ENCODE data around the gene CD81. TPM values are rescaled to one million over a fixed set of nuclear protein-coding genes. Genes with fewer than 3 reads are reported as not detected.

CD81 gene
- total and polyA plus RNA-seq, 10 of the 15 experiments (the other 5 are each of a cell fraction or from before 2014, with no cell fraction given), result 2.0 to 145 (median 57.2) TPM

DNA sequence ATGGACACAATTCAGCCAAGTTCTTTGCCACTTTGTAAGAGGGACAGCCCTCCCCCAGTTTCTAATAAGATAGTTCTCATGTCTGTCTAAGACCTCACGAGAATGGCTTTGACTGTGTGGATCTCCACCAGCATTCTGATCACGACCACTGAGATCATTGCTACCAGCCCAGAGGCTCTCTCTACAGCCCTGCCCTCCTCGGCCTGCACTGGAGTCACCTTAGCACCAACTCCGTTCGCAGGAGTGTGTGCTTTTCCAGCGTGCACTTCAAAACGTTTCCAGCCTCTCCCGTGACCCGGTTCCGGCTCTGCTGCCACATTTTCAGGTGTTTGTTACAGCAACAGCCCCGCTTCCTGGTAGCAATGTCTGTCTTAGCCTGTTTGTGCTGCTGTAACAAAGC is 49.1 kb upstream of the CD81 start (continued):
- no peak for TF ChIP-seq TCF3 (IDR thresholded peaks at IDR 0.05; ENCODE audit: borderline replicate concordance, insufficient read depth, low read depth, low read length)

DNA sequence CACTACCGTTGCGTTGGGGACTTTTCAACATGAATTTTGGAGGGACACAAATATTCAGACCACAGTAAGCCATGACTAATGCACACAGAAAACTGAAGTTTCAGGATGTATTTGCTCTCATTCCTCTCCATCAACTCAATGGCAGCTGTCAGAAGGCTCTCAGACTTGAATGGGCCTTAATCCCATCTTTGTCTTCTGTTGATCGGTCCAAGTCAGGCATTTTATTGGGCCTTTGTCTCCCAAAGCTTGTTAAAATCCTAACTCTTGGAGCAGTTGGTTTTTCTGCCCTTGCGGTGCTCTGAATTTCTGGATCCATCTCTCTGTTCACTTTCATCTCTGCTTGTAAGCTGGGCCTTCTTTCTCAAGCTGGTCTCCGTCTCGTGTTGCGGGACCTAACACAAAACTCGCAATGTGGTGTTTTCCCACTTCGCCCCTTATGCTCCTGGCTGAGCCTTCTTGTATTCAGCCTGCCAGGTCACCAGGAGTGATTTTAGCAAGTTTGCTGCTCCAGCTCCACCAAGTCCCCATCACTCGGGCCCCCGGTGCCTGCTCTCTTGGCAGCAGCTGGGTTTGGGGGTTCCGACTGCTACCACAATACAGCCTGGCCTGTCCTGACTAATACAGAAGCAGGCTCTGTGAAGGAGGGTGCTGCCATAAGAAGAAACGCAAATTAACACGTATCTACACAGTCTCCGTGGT is 48.3 kb upstream of the CD81 start:
- no peaks in the 10 kb centered on the region for H3K79me2 ChIP-seq (ENCODE audit: control insufficient read depth, insufficient read depth, low read length)
- no peak overlapping the region for H3K9ac ChIP-seq (ENCODE audit: control insufficient read depth, insufficient read depth, low read length)
- H3K9me3 ChIP-seq (replicated peaks; ENCODE audit: control insufficient read depth, insufficient read depth, low read length), result no peaks in the 10 kb centered on the region; the same call in 2 of the 3 replicates
- H2AFZ ChIP-seq (ENCODE audit: control insufficient read depth, low read depth, low read length), result no peak overlapping the region
- TF ChIP-seq ATF2 (IDR thresholded peaks at IDR 0.05; ENCODE audit: low read length), result no peak
- CTCF ChIA-PET, result no interaction called here
- POLR2A ChIA-PET, result no interaction called here
- intact Hi-C loops (cut with micrococcal nuclease; ENCODE audit: unreplicated experiment) (no loop called here), in situ Hi-C loops (cut with MboI) (no loop called here)
- SMC1A ChIA-PET (ENCODE audit: uncharacterized antibody, unreplicated experiment), result interaction anchor here (1.1 kb wide), 1 partner anchor 22 kb away, joined by 3 read pairs; no protein-coding TSS in a partner anchor
- no peaks in the 10 kb centered on the region for H3K4me1 ChIP-seq (ENCODE audit: control insufficient read depth, insufficient read depth, low read length)
- H3K36me3 ChIP-seq (ENCODE audit: control insufficient read depth in 2 of 2, insufficient read depth in 2 of 2, low read length in 1 of 2), result no peaks in the 10 kb centered on the region
- no TSS peak for BruUV-seq (replicated peaks)
- no peak for ATAC-seq
- no peaks in the 10 kb centered on the region for H4K20me1 ChIP-seq (ENCODE audit: control insufficient read depth, insufficient read depth)
- RAD21 ChIA-PET (ENCODE audit: unreplicated experiment), result no interaction called here
- H3K4me3 ChIP-seq, result no peak overlapping the region
- WGBS (ENCODE audit: insufficient coverage, insufficient replicate concordance, low lambda C conversion rate, missing lambda C conversion rate), result 51% methylated on average over 15 of the region's 15 CpGs
- no peak overlapping the region for H3K27ac ChIP-seq (ENCODE audit: control insufficient read depth, insufficient read depth)
- no peak overlapping the region for H3K4me2 ChIP-seq (ENCODE audit: control insufficient read depth, insufficient read depth)
- H3K27me3 ChIP-seq (replicated peaks in 1 of 2; ENCODE audit: control insufficient read depth in 2 of 2, insufficient read depth in 2 of 2, low read length in 1 of 2), result no peaks in the 10 kb centered on the region
- DNase-seq (ENCODE audit: low read depth, low spot score), result no peak
- FAIRE-seq, result no peak

- H3K4me3 ChIP-seq, result no peak overlapping the region
- H2AFZ ChIP-seq (ENCODE audit: control insufficient read depth, low read depth, low read length), result no peak overlapping the region
- intact Hi-C loops (cut with micrococcal nuclease; ENCODE audit: unreplicated experiment) (no loop called here), in situ Hi-C loops (cut with MboI) (no loop called here)
- FAIRE-seq (no peak), DNase-seq (ENCODE audit: low read depth, low spot score) (no peak), ATAC-seq (no peak)
- 16% methylated on average over 9 of the region's 9 CpGs for WGBS (ENCODE audit: insufficient coverage, insufficient replicate concordance, low lambda C conversion rate, missing lambda C conversion rate)
- no peak overlapping the region for H3K4me2 ChIP-seq (ENCODE audit: control insufficient read depth, insufficient read depth)
- CTCF ChIA-PET, result no interaction called here
- SMC1A ChIA-PET (ENCODE audit: uncharacterized antibody, unreplicated experiment), result interaction anchor here (1.1 kb wide), 1 partner anchor 23 kb away, joined by 3 read pairs; no protein-coding TSS in a partner anchor
- no peaks in the 10 kb centered on the region for H3K4me1 ChIP-seq (ENCODE audit: control insufficient read depth, insufficient read depth, low read length)
- H3K9ac ChIP-seq (ENCODE audit: control insufficient read depth, insufficient read depth, low read length), result no peak overlapping the region
- no peaks in the 10 kb centered on the region for H4K20me1 ChIP-seq (ENCODE audit: control insufficient read depth, insufficient read depth)
- no peaks in the 10 kb centered on the region for H3K79me2 ChIP-seq (ENCODE audit: control insufficient read depth, insufficient read depth, low read length)
- H3K36me3 ChIP-seq (ENCODE audit: control insufficient read depth in 2 of 2, insufficient read depth in 2 of 2, low read length in 1 of 2), result no peaks in the 10 kb centered on the region
- no peak overlapping the region for H3K27ac ChIP-seq (ENCODE audit: control insufficient read depth, insufficient read depth)
- H3K27me3 ChIP-seq (replicated peaks in 1 of 2; ENCODE audit: control insufficient read depth in 2 of 2, insufficient read depth in 2 of 2, low read length in 1 of 2), result no peaks in the 10 kb centered on the region
- no TSS peak for BruUV-seq (replicated peaks)
- RAD21 ChIA-PET (ENCODE audit: unreplicated experiment), result no interaction called here
- POLR2A ChIA-PET, result no interaction called here
- H3K9me3 ChIP-seq (replicated peaks; ENCODE audit: control insufficient read depth, insufficient read depth, low read length), result no peaks in the 10 kb centered on the region; the same call in 2 of the 3 replicates
- TF ChIP-seq CTCF (IDR thresholded peaks at IDR 0.05 in 2 of 3, conservative IDR thresholded peaks at IDR 0.05 in 1 of 3; ENCODE audit: control insufficient read depth in 2 of 3, extremely low read depth in 1 of 3, insufficient read depth in 1 of 3, low read depth in 3 of 3, low read length in 3 of 3) (no peak), ETV6 (conservative IDR thresholded peaks at IDR 0.05 in 1 of 2, IDR thresholded peaks at IDR 0.05 in 1 of 2; ENCODE audit: borderline replicate concordance in 1 of 2, low read depth in 1 of 2) (no peak), MTA3 (IDR thresholded peaks at IDR 0.05; ENCODE audit: borderline replicate concordance, low read length) (no peak), TCF7 (IDR thresholded peaks at IDR 0.05; ENCODE audit: borderline replicate concordance) (no peak), MYB (IDR thresholded peaks at IDR 0.05; ENCODE audit: borderline replicate concordance, low read depth, low read length) (no peak), MTA2 (IDR thresholded peaks at IDR 0.05; ENCODE audit: low read depth) (no peak), CBX5 (IDR thresholded peaks at IDR 0.05; ENCODE audit: low read depth) (no peak), SIN3A (IDR thresholded peaks at IDR 0.05; ENCODE audit: low read depth, low read length) (no peak), MEF2B (IDR thresholded peaks at IDR 0.05; ENCODE audit: partially characterized antibody, poor library complexity, severe bottlenecking) (no peak), NR2C2 (IDR thresholded peaks at IDR 0.05; ENCODE audit: borderline replicate concordance, control insufficient read depth, insufficient read length, low read depth) (no peak)
Measured at GRCh38 chr11:2329551-2329950, 47.6 kb upstream of the CD81 start.

All from GM12878 (cell line).